ENCODE results near the gene EHD4.

- TF ChIP-seq CTCF (IDR thresholded peaks at IDR 0.05), result no peak
- TF ChIP-seq POLR2A (IDR thresholded peaks at IDR 0.05), result no peak
Measured at GRCh38 chr15:41903782-41904181, 68.6 kb downstream of the EHD4 start.

Measured in body of pancreas (tissue), 4 donors.